OCI-LY3 (cell line): ENCODE data around the gene B9D2.

Experiments
- H2AFZ ChIP-seq: fragments of 200-600, 300-600 bp; shearing (Covaris generic); 2 replicates; pipeline ENCODE4 v1.6.0; 2014; ENCODE audit warnings: antibody characterized with exemption, low read depth, low read length
- H3K27ac ChIP-seq: fragments of 200-600, 300-600 bp; sonication (generic); 2 replicates; pipeline ENCODE4 v1.5.1; 2014; ENCODE audit warnings: mild to moderate bottlenecking, low read length, moderate library complexity, mixed read lengths
- H3K27me3 ChIP-seq: fragments of 200-600, 300-600 bp; sonication (generic); 2 replicates; pipeline ENCODE4 v1.6.1; 2014; ENCODE audit warnings: low read depth, low read length, mixed read lengths
- H3K36me3 ChIP-seq: fragments of 200-600, 300-600 bp; sonication (generic); replicated peaks from 2 replicates; pipeline ENCODE3; 2014; ENCODE audit warnings: low read depth, low read length, mixed read lengths
- H3K4me1 ChIP-seq: fragments of 300-600, 200-600 bp; sonication (generic); 2 replicates; pipeline ENCODE4 v1.6.1; 2014; ENCODE audit warnings: low read length, mixed read lengths
- H3K4me2 ChIP-seq: fragments of 200-600, 300-600 bp; sonication (generic); 2 replicates; pipeline ENCODE4 v1.6.1; 2014; ENCODE audit warnings: low read length, mixed read lengths
- H3K4me3 ChIP-seq: fragments of 300-600, 200-600 bp; sonication (generic); 2 replicates; pipeline ENCODE4 v1.5.1; 2014; ENCODE audit warnings: antibody characterized with exemption, mild to moderate bottlenecking, low read length, moderate library complexity
- H3K79me2 ChIP-seq: fragments of 300-600, 200-600 bp; shearing (Covaris generic); 2 replicates; pipeline ENCODE4 v1.6.1; 2014; ENCODE audit warnings: mild to moderate bottlenecking, low read length, mixed read lengths
- H3K9ac ChIP-seq: fragments of 300-600, 200-600 bp; shearing (Covaris generic); 2 replicates; pipeline ENCODE4 v1.6.0; 2014; ENCODE audit warnings: mild to moderate bottlenecking, low read length, moderate library complexity
- H3K9me3 ChIP-seq: fragments of 200-600, 300-600 bp; shearing (Covaris generic); 2 replicates; pipeline ENCODE4 v1.6.1; 2014; ENCODE audit warnings: low read length, mixed read lengths; ENCODE audit not compliant: insufficient read depth
- H4K20me1 ChIP-seq: fragments of 200-600, 300-600 bp; sonication (generic); 2 replicates; pipeline ENCODE4 v1.6.1; 2016; ENCODE audit warnings: low read length, mixed read lengths; ENCODE audit not compliant: insufficient read depth
- EZH2phosphoT487 ChIP-seq: fragments of 200-600 bp; shearing (Covaris generic); IDR thresholded peaks from 2 replicates; pipeline ENCODE4 v1.6.1; 2018; ENCODE audit warnings: antibody characterized with exemption, mixed run types, low read depth
- TF ChIP-seq, protein P1 (sequence below): fragments of 200-600, 300-600 bp; sonication (generic); IDR thresholded peaks from 2 replicates; pipeline ENCODE4 v1.5.1; 2014; ENCODE audit warnings: antibody characterized with exemption, low read length, low read depth

The B9D2 gene

DNA sequence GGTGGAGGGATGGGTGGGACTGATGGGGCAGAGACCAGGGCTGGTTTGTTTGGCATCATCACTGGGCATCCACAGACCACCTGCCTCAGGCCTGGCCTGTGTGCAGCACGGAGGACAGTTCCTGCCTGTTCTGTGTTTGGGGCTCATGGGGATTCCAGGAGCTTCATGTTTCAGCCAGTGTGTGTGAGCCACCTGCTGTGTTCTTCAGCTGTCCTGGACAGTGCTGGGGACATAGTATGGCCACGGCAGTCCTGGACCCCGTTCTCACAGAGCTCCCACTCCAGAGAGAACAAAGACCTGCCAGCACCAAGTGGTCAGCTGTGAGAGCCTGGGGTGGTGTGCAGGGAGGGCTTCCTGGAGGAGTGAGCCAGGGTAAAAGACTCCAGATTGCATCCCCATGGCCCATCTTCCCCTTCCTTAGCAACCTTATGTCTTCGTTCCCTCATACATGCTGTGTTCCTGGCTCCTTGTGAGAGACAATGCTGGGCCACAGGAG, 55.9 kb downstream of the B9D2 start:
- H3K9ac ChIP-seq: peak overlapping the region; percentile 62
- no peak for TF ChIP-seq EZH2phosphoT487
- TF ChIP-seq, protein P1, sequence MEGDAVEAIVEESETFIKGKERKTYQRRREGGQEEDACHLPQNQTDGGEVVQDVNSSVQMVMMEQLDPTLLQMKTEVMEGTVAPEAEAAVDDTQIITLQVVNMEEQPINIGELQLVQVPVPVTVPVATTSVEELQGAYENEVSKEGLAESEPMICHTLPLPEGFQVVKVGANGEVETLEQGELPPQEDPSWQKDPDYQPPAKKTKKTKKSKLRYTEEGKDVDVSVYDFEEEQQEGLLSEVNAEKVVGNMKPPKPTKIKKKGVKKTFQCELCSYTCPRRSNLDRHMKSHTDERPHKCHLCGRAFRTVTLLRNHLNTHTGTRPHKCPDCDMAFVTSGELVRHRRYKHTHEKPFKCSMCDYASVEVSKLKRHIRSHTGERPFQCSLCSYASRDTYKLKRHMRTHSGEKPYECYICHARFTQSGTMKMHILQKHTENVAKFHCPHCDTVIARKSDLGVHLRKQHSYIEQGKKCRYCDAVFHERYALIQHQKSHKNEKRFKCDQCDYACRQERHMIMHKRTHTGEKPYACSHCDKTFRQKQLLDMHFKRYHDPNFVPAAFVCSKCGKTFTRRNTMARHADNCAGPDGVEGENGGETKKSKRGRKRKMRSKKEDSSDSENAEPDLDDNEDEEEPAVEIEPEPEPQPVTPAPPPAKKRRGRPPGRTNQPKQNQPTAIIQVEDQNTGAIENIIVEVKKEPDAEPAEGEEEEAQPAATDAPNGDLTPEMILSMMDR: no peak
- H3K9me3 ChIP-seq: no peaks in the 10 kb centered on the region
- peak overlapping the region; percentile 56 for H3K4me2 ChIP-seq
- H3K27me3 ChIP-seq: no peaks in the 10 kb centered on the region
- H3K4me3 ChIP-seq: no peak overlapping the region
- H4K20me1 ChIP-seq: no peaks in the 10 kb centered on the region
- H3K36me3 ChIP-seq: peaks cover 52% of the 10 kb centered on the region
- H3K79me2 ChIP-seq: peaks cover 30% of the 10 kb centered on the region
- H2AFZ ChIP-seq: no peak overlapping the region
- peaks cover 28% of the 10 kb centered on the region for H3K4me1 ChIP-seq
- peak overlapping the region; percentile 84 for H3K27ac ChIP-seq

- Histone ChIP-seq H3K4me2 (no peak overlapping the region), H3K27ac (peak overlapping the region; percentile 84)
Observed at GRCh38 chr19:41307090-41307875, 56.7 kb downstream of the B9D2 start.

GRCh38 chr19:41305927-41306793, 57.8 kb downstream of the B9D2 start:
- Histone ChIP-seq H3K4me2 (no peak overlapping the region), H2AFZ (no peak overlapping the region), H3K9ac (no peak overlapping the region), H3K79me2 (peaks cover 14% of the 10 kb centered on the region), H3K4me3 (no peak overlapping the region), H4K20me1 (no peaks in the 10 kb centered on the region), H3K36me3 (peaks cover 63% of the 10 kb centered on the region), H3K4me1 (peaks cover 26% of the 10 kb centered on the region), H3K9me3 (no peaks in the 10 kb centered on the region), H3K27ac (0 out of 2 replicates have a peak overlapping the region, but pooled peaks have one; percentile 84), H3K27me3 (no peaks in the 10 kb centered on the region)
- TF ChIP-seq EZH2phosphoT487: no peak
- TF ChIP-seq, protein P1: no peak

More at GRCh38 chr19:41307090-41307875, 56.7 kb downstream of the B9D2 start:
- Histone ChIP-seq H3K79me2 (peaks cover 24% of the 10 kb centered on the region), H3K4me3 (no peak overlapping the region), H3K4me1 (peaks cover 28% of the 10 kb centered on the region), H3K36me3 (peaks cover 56% of the 10 kb centered on the region), H4K20me1 (no peaks in the 10 kb centered on the region), H2AFZ (no peak overlapping the region), H3K27me3 (no peaks in the 10 kb centered on the region), H3K9ac (no peak overlapping the region; the same call in 1 of the 2 replicates), H3K9me3 (no peaks in the 10 kb centered on the region)
- no peak for TF ChIP-seq EZH2phosphoT487
- TF ChIP-seq, protein P1: no peak
